ENCODE results near the gene SH3BGRL3.
"Not testable (repeated sequence)": the region's sequence is repeated elsewhere in the genome, so short reads cannot be mapped to it uniquely, and the experiment has no call there.

The SH3BGRL3 gene

GRCh38 chr1:26318338-26319064, 38.6 kb downstream of the SH3BGRL3 start:
- Mint-ChIP-seq H3K4me1 (ENCODE audit: low read depth in 2 of 2) (peaks cover 61 to 77% of the 10 kb centered on the region in 2 donors), H3K36me3 (ENCODE audit: insufficient read depth) (peaks cover 52% of the 10 kb centered on the region), H3K27me3 (no peaks in the 10 kb centered on the region), H3K4me3 (peak overlapping the region; percentile 99 to 100), H3K9me3 (no peaks in the 10 kb centered on the region), H3K27ac (peak overlapping the region; percentile 86 to 95)
- DNase-seq = no peak
- no peak for ATAC-seq (replicated peaks)

- ATAC-seq (replicated peaks) (peak; percentile 3), DNase-seq (no peak)
- peak overlapping the region; percentile 69 to 86 for H3K27ac Mint-ChIP-seq
- H3K4me3 Mint-ChIP-seq = peak overlapping the region; percentile 99 to 100
- no peaks in the 10 kb centered on the region for H3K27me3 Mint-ChIP-seq
- no peaks in the 10 kb centered on the region for H3K9me3 Mint-ChIP-seq
- peaks cover 42 to 56% of the 10 kb centered on the region in 2 donors for H3K4me1 Mint-ChIP-seq (ENCODE audit: low read depth in 2 of 2)
- H3K36me3 Mint-ChIP-seq (ENCODE audit: insufficient read depth) = peaks cover 59% of the 10 kb centered on the region
These were observed 41.0 kb downstream of the SH3BGRL3 start for GRCh38 chr1:26320896-26321295.

- H3K9me3 Mint-ChIP-seq = no peaks in the 10 kb centered on the region
- no peaks in the 10 kb centered on the region for H3K27me3 Mint-ChIP-seq
- ATAC-seq (replicated peaks) = peak; percentile 79
- DNase-seq = peak; percentile 96 to 98 (median 98)
- peaks cover 42 to 51% of the 10 kb centered on the region in 2 donors for H3K4me1 Mint-ChIP-seq (ENCODE audit: low read depth in 2 of 2)
- peaks cover 59% of the 10 kb centered on the region for H3K36me3 Mint-ChIP-seq (ENCODE audit: insufficient read depth)
- H3K27ac Mint-ChIP-seq = peak overlapping the region; percentile 69 to 86
- H3K4me3 Mint-ChIP-seq = peak overlapping the region; percentile 99 to 100
These were observed 41.6 kb downstream of the SH3BGRL3 start for GRCh38 chr1:26321315-26322041.

GRCh38 chr1:26322042-26322331, 42.1 kb downstream of the SH3BGRL3 start:
- Mint-ChIP-seq H3K4me3 (no peak overlapping the region), H3K27me3 (no peaks in the 10 kb centered on the region), H3K4me1 (ENCODE audit: low read depth in 2 of 2) (peaks cover 40 to 46% of the 10 kb centered on the region in 2 donors), H3K27ac (peak overlapping the region; percentile 69 to 86), H3K36me3 (ENCODE audit: insufficient read depth) (peaks cover 59% of the 10 kb centered on the region), H3K9me3 (no peaks in the 10 kb centered on the region)
- DNase-seq (no peak), ATAC-seq (replicated peaks) (no peak)

GRCh38 chr1:26323382-26323781, 43.5 kb downstream of the SH3BGRL3 start:
- ATAC-seq (replicated peaks) = no peak
- Mint-ChIP-seq H3K27me3 (no peaks in the 10 kb centered on the region), H3K4me3 (no peak overlapping the region), H3K36me3 (ENCODE audit: insufficient read depth) (peaks cover 51% of the 10 kb centered on the region), H3K4me1 (ENCODE audit: low read depth in 2 of 2) (peaks cover 28 to 33% of the 10 kb centered on the region in 2 donors), H3K9me3 (no peaks in the 10 kb centered on the region), H3K27ac (peak overlapping the region in 1 of 2 donors; percentile 62)
- DNase-seq = no peak

- H3K4me3 Mint-ChIP-seq = no peak overlapping the region
- DNase-seq (no peak), ATAC-seq (replicated peaks) (no peak)
- no peaks in the 10 kb centered on the region for H3K9me3 Mint-ChIP-seq
- H3K4me1 Mint-ChIP-seq (ENCODE audit: low read depth in 2 of 2) = peaks cover 24 to 30% of the 10 kb centered on the region in 2 donors
- H3K36me3 Mint-ChIP-seq (ENCODE audit: insufficient read depth) = peaks cover 39% of the 10 kb centered on the region
- no peaks in the 10 kb centered on the region for H3K27me3 Mint-ChIP-seq
- peak overlapping the region in 1 of 2 donors; percentile 53 for H3K27ac Mint-ChIP-seq
These were observed 44.7 kb downstream of the SH3BGRL3 start for GRCh38 chr1:26324550-26324949.

- peaks cover 11% of the 10 kb centered on the region for H3K36me3 Mint-ChIP-seq (ENCODE audit: insufficient read depth)
- no peaks in the 10 kb centered on the region for H3K9me3 Mint-ChIP-seq
- ATAC-seq (replicated peaks) (no peak), DNase-seq (no peak)
- H3K4me1 Mint-ChIP-seq (ENCODE audit: low read depth in 2 of 2) = peaks cover 3 to 5% of the 10 kb centered on the region in 2 donors
- H3K4me3 Mint-ChIP-seq = no peak overlapping the region
- no peak overlapping the region for H3K27ac Mint-ChIP-seq
- H3K27me3 Mint-ChIP-seq = no peaks in the 10 kb centered on the region
These were observed 48.1 kb downstream of the SH3BGRL3 start for GRCh38 chr1:26327956-26328362.

GRCh38 chr1:26328597-26328996, 48.7 kb downstream of the SH3BGRL3 start:
- Mint-ChIP-seq H3K4me1 (ENCODE audit: low read depth in 2 of 2) (peaks cover 0 to 1% of the 10 kb centered on the region in 2 donors), H3K36me3 (ENCODE audit: insufficient read depth) (peaks cover 6% of the 10 kb centered on the region), H3K4me3 (no peak overlapping the region), H3K27me3 (no peaks in the 10 kb centered on the region), H3K27ac (no peak overlapping the region), H3K9me3 (no peaks in the 10 kb centered on the region)
- DNase-seq = no peak
- ATAC-seq (replicated peaks) = no peak

GRCh38 chr1:26329380-26329779, 49.5 kb downstream of the SH3BGRL3 start:
- H3K9me3 Mint-ChIP-seq; ATAC-seq (replicated peaks); DNase-seq; H3K4me3 Mint-ChIP-seq; H3K27me3 Mint-ChIP-seq; H3K4me1 Mint-ChIP-seq (ENCODE audit: low read depth in 2 of 2); H3K36me3 Mint-ChIP-seq (ENCODE audit: insufficient read depth); H3K27ac Mint-ChIP-seq: not testable (repeated sequence)

GRCh38 chr1:26330276-26330675, 50.4 kb downstream of the SH3BGRL3 start:
- H3K4me1 Mint-ChIP-seq (ENCODE audit: low read depth in 2 of 2) = no peaks in the 10 kb centered on the region

More at GRCh38 chr1:26330276-26330675, 50.4 kb downstream of the SH3BGRL3 start:
- Mint-ChIP-seq H3K4me3 (no peak overlapping the region), H3K27ac (no peak overlapping the region), H3K27me3 (no peaks in the 10 kb centered on the region), H3K36me3 (ENCODE audit: insufficient read depth) (no peaks in the 10 kb centered on the region), H3K9me3 (no peaks in the 10 kb centered on the region)
- no peak for DNase-seq
- no peak for ATAC-seq (replicated peaks)
